Measurements from ENCODE around the gene FBXL19.

The FBXL19 gene

GRCh38 chr16:30996324-30996984 is 73.1 kb downstream of the FBXL19 start:
- DNase-seq (ENCODE audit: extremely low read depth, low read depth) = no peak
- TF ChIP-seq, protein P1, sequence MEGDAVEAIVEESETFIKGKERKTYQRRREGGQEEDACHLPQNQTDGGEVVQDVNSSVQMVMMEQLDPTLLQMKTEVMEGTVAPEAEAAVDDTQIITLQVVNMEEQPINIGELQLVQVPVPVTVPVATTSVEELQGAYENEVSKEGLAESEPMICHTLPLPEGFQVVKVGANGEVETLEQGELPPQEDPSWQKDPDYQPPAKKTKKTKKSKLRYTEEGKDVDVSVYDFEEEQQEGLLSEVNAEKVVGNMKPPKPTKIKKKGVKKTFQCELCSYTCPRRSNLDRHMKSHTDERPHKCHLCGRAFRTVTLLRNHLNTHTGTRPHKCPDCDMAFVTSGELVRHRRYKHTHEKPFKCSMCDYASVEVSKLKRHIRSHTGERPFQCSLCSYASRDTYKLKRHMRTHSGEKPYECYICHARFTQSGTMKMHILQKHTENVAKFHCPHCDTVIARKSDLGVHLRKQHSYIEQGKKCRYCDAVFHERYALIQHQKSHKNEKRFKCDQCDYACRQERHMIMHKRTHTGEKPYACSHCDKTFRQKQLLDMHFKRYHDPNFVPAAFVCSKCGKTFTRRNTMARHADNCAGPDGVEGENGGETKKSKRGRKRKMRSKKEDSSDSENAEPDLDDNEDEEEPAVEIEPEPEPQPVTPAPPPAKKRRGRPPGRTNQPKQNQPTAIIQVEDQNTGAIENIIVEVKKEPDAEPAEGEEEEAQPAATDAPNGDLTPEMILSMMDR (IDR thresholded peaks at IDR 0.05; ENCODE audit: low read depth, low read length) = no peak

- peak; percentile 24 for DNase-seq (ENCODE audit: extremely low read depth, low read depth)
- TF ChIP-seq, protein P1 (IDR thresholded peaks at IDR 0.05; ENCODE audit: low read depth, low read length) = no peak
Observed at GRCh38 chr16:30996985-30997724, 73.8 kb downstream of the FBXL19 start.

- TF ChIP-seq, protein P1 (IDR thresholded peaks at IDR 0.05; ENCODE audit: low read depth, low read length) = no peak
- peak; percentile 45 for DNase-seq (ENCODE audit: extremely low read depth, low read depth)
Observed at GRCh38 chr16:30997725-30998711, 74.6 kb downstream of the FBXL19 start.
